ENCODE data around the gene MFRP.

MFRP gene

GRCh38 chr11:119336744-119337469, 9.6 kb downstream of the MFRP start:
- no peak for DNase-seq

GRCh38 chr11:119335655-119336543, 10.6 kb downstream of the MFRP start:
- no peak for DNase-seq

- no peak for DNase-seq
These were observed 11.3 kb downstream of the MFRP start for GRCh38 chr11:119335091-119335654.

- DNase-seq: peak; percentile 98
These were observed 12.2 kb downstream of the MFRP start, which contains the start of gene RNF26 for GRCh38 chr11:119334174-119334930. TSS of gene RNF26 (plus strand) at chr11:119334527. CDS start at chr11:119335123, 596 bp downstream.

- no peak for DNase-seq
These were observed 14.3 kb downstream of the MFRP start for GRCh38 chr11:119332111-119332765.

GRCh38 chr11:119330237-119330636, 16.3 kb downstream of the MFRP start:
- DNase-seq: no peak

- no peak for DNase-seq
These were observed 17.2 kb downstream of the MFRP start for GRCh38 chr11:119329320-119329719.

- no peak for DNase-seq
These were observed 22.3 kb downstream of the MFRP start for GRCh38 chr11:119324189-119324588.

- peak; percentile 63 for DNase-seq
These were observed 22.9 kb downstream of the MFRP start for GRCh38 chr11:119323532-119324033.

- DNase-seq: no peak
These were observed 23.5 kb downstream of the MFRP start for GRCh38 chr11:119322921-119323531.

- no peak for DNase-seq
These were observed 24.2 kb downstream of the MFRP start for GRCh38 chr11:119322360-119322739.

GRCh38 chr11:119320776-119321524, 25.6 kb downstream of the MFRP start:
- peak; percentile 13 for DNase-seq

GRCh38 chr11:119320240-119320775, 26.2 kb downstream of the MFRP start:
- no peak for DNase-seq

- no peak for DNase-seq
These were observed 26.7 kb downstream of the MFRP start for GRCh38 chr11:119319700-119320239.

- DNase-seq: no peak
These were observed 27.3 kb downstream of the MFRP start for GRCh38 chr11:119319136-119319699.

GRCh38 chr11:119318240-119319135, 28.0 kb downstream of the MFRP start:
- peak; percentile 46 for DNase-seq

- DNase-seq: no peak
These were observed 28.8 kb downstream of the MFRP start for GRCh38 chr11:119317592-119318239.

Measured in inflammatory macrophage treated with lipopolysaccharide for 4 hours (primary cell).